Tibial artery (tissue), 4 donors: ENCODE results near the gene EYS.

ENCODE experiments used
- DNase-seq, 2 donors: peaks; one replicate each; pipeline ENCODE4 v3.0.0-alpha.2; 2019
- H3K27ac ChIP-seq, 2 donors: fragments of 200-600 bp; sonication (generic) in 1 of 2; 1 replicate in 1 of 2; 2 replicates in 1 of 2; pipeline ENCODE4 v1.5.1; 2018 to 2019; ENCODE audit warnings: mild to moderate bottlenecking in 1 of 2
- H3K27me3 ChIP-seq, 2 donors: fragments of 200-600 bp; sonication (generic) in 1 of 2; one replicate each; pipeline versions ENCODE4 v1.5.1 to v1.6.0; 2016 to 2019
- H3K36me3 ChIP-seq, 3 donors: fragments of 200-600 bp; sonication (generic) in 2 of 3; one replicate each; pipeline ENCODE4 v1.5.1; 2016 to 2019; ENCODE audit warnings: mild to moderate bottlenecking in 2 of 3
- H3K4me1 ChIP-seq, 4 donors: fragments of 200-600 bp; sonication (generic) in 2 of 4; 1 replicate in 3 of 4; 2 replicates in 1 of 4; pipeline ENCODE4 v1.5.1; 2016 to 2019
- H3K4me3 ChIP-seq, 2 donors: fragments of 200-600 bp; sonication (generic) in 1 of 2; 1 replicate in 1 of 2; 2 replicates in 1 of 2; pipeline ENCODE4 v1.5.1; 2018 to 2019; ENCODE audit warnings: mild to moderate bottlenecking in 2 of 2
- H3K9me3 ChIP-seq, 3 donors: fragments of 200-600 bp; sonication (generic) in 1 of 3; one replicate each; pipeline ENCODE4 v1.5.1; 2016 to 2019
- CTCF ChIP-seq, 2 experiments: fragments of 200-600 bp in 1 of 2; fragments of 450-650 bp in 1 of 2; IDR thresholded peaks; one replicate each; pipeline ENCODE4 v1.5.1; 2017 to 2019; ENCODE audit warnings: antibody characterized with exemption in 2 of 2, mild to moderate bottlenecking in 1 of 2, moderate library complexity in 1 of 2
- intact Hi-C: fragments of 100-400 bp; cut with DNase I; formaldehyde crosslinking; loops from one replicate; pipeline ENCODE4 v1.15.0; 2023; ENCODE audit warnings: low total_unique reads

EYS gene

GRCh38 chr6:64904616-64905015, 802.4 kb downstream of the EYS start:
- DNase-seq = no peak
- intact Hi-C loops = no loop called here
- no peak overlapping the region for H3K27ac ChIP-seq
- no peaks in the 10 kb centered on the region for H3K4me1 ChIP-seq
- no peak for TF ChIP-seq CTCF (IDR thresholded peaks at IDR 0.05)
- H3K36me3 ChIP-seq = no peaks in the 10 kb centered on the region
- H3K27me3 ChIP-seq = no peaks in the 10 kb centered on the region
- no peak overlapping the region for H3K4me3 ChIP-seq
- H3K9me3 ChIP-seq = no peaks in the 10 kb centered on the region

GRCh38 chr6:64902596-64902995, 804.4 kb downstream of the EYS start:
- Histone ChIP-seq H3K27me3 (no peaks in the 10 kb centered on the region), H3K4me1 (no peaks in the 10 kb centered on the region), H3K9me3 (no peaks in the 10 kb centered on the region), H3K27ac (no peak overlapping the region), H3K36me3 (no peaks in the 10 kb centered on the region), H3K4me3 (no peak overlapping the region)
- no peak for DNase-seq
- intact Hi-C loops = no loop called here
- TF ChIP-seq CTCF (IDR thresholded peaks at IDR 0.05) = no peak

DNA sequence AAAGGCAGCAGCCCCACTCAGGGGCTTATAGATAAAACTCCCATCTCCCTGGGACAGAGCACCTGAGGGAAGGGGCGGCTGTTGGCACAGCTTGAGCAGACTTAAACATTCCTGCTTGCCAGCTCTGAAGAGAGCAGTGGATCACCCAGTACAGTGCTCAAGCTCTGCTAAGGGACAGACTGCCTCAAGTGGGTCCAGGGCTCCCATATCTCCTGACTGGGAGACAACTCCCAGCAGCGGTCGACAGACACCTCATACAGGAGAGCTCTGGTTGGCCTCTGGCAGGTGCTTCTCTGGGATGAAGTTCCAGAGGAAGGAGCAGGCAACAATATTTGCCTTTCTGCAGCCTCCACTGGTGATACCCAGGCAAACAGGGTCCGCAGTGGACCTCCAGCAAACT, 810.1 kb downstream of the EYS start:
- no peak for TF ChIP-seq CTCF (IDR thresholded peaks at IDR 0.05)
- H3K4me1 ChIP-seq = no peaks in the 10 kb centered on the region
- H3K36me3 ChIP-seq = no peaks in the 10 kb centered on the region
- no peak overlapping the region for H3K27ac ChIP-seq
- no peaks in the 10 kb centered on the region for H3K9me3 ChIP-seq
- intact Hi-C loops = no loop called here
- no peaks in the 10 kb centered on the region for H3K27me3 ChIP-seq
- no peak for DNase-seq
- no peak overlapping the region for H3K4me3 ChIP-seq

DNA sequence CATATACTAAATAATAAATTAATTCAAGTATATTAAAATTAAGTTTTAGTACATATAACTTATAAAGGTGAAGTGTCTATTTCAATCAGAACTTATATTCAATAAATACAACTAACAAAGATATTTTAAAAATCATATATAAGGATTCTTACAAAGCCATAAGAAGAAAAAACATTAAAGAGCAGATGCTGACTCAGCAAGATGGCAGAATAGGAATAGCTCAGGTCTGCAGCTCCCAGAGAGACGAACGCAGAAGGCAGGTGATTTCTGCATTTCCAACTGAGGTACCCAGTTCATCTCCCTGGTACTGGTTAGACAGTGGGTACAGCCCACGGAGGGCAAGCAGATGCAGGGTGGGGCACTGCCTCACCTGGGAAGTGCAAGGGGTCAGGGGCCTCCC, 811.1 kb downstream of the EYS start:
- Histone ChIP-seq H3K36me3 (no peaks in the 10 kb centered on the region), H3K27ac (no peak overlapping the region), H3K4me1 (no peaks in the 10 kb centered on the region), H3K9me3 (no peaks in the 10 kb centered on the region), H3K4me3 (no peak overlapping the region), H3K27me3 (no peaks in the 10 kb centered on the region)
- intact Hi-C loops = no loop called here
- TF ChIP-seq CTCF (IDR thresholded peaks at IDR 0.05) = no peak
- no peak for DNase-seq

- intact Hi-C loops = no loop called here
- DNase-seq = no peak
- no peak for TF ChIP-seq CTCF (IDR thresholded peaks at IDR 0.05)
- Histone ChIP-seq H3K9me3 (no peaks in the 10 kb centered on the region), H3K27me3 (no peaks in the 10 kb centered on the region), H3K36me3 (no peaks in the 10 kb centered on the region), H3K27ac (no peak overlapping the region), H3K4me1 (no peaks in the 10 kb centered on the region), H3K4me3 (no peak overlapping the region)
Observed at GRCh38 chr6:64890609-64891008, 816.4 kb downstream of the EYS start.

GRCh38 chr6:64889144-64889543, 817.9 kb downstream of the EYS start:
- no peak for TF ChIP-seq CTCF (IDR thresholded peaks at IDR 0.05)

More at GRCh38 chr6:64889144-64889543, 817.9 kb downstream of the EYS start:
- Histone ChIP-seq H3K4me1 (no peaks in the 10 kb centered on the region), H3K36me3 (no peaks in the 10 kb centered on the region), H3K9me3 (no peaks in the 10 kb centered on the region), H3K27ac (no peak overlapping the region), H3K4me3 (no peak overlapping the region), H3K27me3 (no peaks in the 10 kb centered on the region)
- intact Hi-C loops = no loop called here
- DNase-seq = no peak
